Measurements from ENCODE around the gene SPRED3.

DNA sequence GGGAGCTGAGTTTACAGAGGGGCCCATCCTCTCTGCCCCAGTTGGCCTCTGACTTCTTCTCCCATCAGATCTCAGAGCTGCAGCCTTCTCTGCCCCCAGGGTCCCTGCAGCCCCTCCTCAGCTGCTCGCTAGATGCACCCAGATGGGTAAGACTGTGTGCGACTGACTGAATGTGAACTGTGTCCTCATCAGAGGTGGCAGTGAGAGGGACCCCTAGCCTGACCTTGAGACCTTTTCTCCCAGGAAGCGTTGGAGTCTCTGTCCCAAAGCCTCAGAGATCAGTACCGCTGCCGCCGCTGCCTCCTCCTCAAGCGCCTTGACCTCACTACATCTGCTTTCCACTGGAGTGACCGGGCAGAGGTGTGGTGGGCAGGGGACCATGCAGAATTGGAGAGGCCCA is 16.8 kb downstream of the SPRED3 start:
- TF ChIP-seq, protein P1, sequence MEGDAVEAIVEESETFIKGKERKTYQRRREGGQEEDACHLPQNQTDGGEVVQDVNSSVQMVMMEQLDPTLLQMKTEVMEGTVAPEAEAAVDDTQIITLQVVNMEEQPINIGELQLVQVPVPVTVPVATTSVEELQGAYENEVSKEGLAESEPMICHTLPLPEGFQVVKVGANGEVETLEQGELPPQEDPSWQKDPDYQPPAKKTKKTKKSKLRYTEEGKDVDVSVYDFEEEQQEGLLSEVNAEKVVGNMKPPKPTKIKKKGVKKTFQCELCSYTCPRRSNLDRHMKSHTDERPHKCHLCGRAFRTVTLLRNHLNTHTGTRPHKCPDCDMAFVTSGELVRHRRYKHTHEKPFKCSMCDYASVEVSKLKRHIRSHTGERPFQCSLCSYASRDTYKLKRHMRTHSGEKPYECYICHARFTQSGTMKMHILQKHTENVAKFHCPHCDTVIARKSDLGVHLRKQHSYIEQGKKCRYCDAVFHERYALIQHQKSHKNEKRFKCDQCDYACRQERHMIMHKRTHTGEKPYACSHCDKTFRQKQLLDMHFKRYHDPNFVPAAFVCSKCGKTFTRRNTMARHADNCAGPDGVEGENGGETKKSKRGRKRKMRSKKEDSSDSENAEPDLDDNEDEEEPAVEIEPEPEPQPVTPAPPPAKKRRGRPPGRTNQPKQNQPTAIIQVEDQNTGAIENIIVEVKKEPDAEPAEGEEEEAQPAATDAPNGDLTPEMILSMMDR (IDR thresholded peaks at IDR 0.05 in 2 of 3, conservative IDR thresholded peaks at IDR 0.05 in 1 of 3; ENCODE audit: insufficient read depth in 2 of 3, low read depth in 1 of 3, low read length in 3 of 3) = no peak
- TF ChIP-seq EGR1 (conservative IDR thresholded peaks at IDR 0.05) = no peak
- TF ChIP-seq POLR2AphosphoS5 (IDR thresholded peaks at IDR 0.05; ENCODE audit: control insufficient read depth, insufficient read depth, low read depth, low read length) = no peak
- TF ChIP-seq POLR2A (conservative IDR thresholded peaks at IDR 0.05) = no peak
- no peak for TF ChIP-seq ARNT (IDR thresholded peaks at IDR 0.05)
- TF ChIP-seq, protein P2, sequence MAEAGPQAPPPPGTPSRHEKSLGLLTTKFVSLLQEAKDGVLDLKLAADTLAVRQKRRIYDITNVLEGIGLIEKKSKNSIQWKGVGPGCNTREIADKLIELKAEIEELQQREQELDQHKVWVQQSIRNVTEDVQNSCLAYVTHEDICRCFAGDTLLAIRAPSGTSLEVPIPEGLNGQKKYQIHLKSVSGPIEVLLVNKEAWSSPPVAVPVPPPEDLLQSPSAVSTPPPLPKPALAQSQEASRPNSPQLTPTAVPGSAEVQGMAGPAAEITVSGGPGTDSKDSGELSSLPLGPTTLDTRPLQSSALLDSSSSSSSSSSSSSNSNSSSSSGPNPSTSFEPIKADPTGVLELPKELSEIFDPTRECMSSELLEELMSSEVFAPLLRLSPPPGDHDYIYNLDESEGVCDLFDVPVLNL (CRISPR knock-in tag; IDR thresholded peaks at IDR 0.05; ENCODE audit: low read depth) = no peak
